Non-pigmented ciliary epithelial cell (primary cell): Measurements from ENCODE around the gene ZNF385C.

Source experiments
- DNase-seq: peaks from one replicate; pipeline ENCODE4 v3.0.0-alpha.2; 2010; ENCODE audit warnings: low read depth

ZNF385C gene

GRCh38 chr17:42107597-42108576, 9.6 kb upstream of the ZNF385C start:
- no peak for DNase-seq

DNA sequence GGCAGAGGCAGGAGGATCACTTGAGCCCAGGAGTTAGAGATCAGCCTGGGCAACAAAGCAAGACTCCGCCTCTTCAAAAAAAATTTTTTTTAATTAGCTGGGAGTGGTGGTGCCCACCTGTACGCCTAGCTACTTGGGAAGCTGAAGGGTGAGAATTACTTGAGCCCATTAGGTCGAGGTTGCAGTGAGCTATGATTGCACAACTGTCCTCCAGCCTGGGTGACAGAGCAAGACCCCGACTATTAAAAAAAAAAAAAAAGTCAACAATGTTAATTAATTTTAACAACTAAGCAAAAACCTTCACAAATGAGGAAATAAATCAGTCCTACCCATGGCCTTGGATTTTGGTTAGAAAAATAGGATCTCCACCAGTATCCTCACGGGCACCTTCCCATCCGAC, 8.9 kb upstream of the ZNF385C start:
- no peak for DNase-seq

GRCh38 chr17:42106009-42106408, 7.7 kb upstream of the ZNF385C start:
- no peak for DNase-seq

- DNase-seq, result no peak
Observed at GRCh38 chr17:42104264-42104663, 6.0 kb upstream of the ZNF385C start.

GRCh38 chr17:42103221-42103954, 5.1 kb upstream of the ZNF385C start:
- DNase-seq, result no peak

GRCh38 chr17:42101513-42102292, 3.4 kb upstream of the ZNF385C start:
- peak; percentile 22 for DNase-seq

DNA sequence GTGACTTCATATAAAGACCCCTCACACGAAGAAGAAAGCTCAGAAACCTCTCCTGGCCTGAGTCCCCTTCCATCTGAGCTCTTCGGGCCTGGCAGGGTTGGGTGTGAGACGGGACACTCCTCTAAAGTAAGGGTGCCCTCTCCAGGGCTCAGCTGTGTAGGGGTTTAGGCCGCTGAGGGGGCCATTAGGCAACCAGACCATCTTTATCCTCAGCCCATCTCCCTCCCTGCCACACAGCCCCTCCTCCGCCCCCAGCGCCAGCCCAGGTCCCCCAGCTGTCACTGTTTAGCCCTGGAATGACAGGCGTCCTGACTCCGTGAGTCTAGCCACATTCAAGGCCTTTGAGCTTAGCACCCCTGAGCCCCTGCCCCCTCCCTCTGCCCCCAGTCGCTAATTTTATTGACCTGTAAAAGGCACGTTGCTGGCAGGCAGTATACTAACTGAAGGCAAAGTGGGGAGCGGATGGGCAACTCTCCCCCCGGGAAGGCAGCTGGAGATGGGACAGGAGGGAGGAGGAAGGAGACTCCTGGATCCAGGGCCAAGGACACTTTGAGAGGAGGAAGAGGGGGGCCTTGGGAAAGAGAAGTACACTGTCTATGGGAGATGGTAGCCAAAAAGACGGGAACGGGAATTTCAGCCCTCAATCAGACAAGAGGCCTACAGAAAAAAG, 592 bp upstream of the ZNF385C start:
- no peak for DNase-seq

DNA sequence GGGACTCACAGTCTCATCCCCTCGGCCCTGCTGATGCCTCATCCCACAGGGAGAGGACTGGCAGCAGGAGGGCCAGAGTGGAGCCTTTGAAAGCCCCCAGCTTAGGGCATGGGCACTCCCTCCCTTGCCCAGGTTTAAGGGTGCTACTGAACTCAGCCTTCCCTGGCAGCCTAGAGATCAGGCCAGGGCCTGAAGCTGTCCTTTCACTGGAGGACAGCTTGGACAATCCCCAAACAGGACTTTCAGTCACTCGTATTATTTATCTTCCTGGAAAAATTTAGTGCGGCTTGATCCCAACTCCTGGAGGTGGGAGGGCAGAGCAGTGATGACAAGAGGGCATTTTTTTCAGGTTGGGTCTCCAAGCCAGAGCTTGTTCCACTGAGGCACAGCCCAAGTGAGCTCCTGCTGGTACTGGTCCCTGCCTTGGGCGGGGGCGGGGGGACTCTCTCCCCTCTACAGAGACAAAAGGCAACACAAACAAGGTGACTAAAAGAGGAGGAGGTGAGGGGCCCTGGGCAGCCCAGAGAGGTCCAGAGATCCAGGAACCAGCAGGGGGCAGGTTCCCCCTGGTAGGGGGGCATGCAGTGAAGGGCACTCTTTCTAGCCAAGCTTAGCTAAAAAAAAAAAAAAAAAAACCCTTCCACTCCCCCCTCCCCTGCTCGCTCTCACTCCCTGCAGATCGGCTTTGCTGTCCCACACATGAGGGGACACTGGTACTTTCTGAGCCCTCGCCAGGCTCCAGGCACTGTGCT, 1.7 kb downstream of the ZNF385C start:
- no peak for DNase-seq

DNA sequence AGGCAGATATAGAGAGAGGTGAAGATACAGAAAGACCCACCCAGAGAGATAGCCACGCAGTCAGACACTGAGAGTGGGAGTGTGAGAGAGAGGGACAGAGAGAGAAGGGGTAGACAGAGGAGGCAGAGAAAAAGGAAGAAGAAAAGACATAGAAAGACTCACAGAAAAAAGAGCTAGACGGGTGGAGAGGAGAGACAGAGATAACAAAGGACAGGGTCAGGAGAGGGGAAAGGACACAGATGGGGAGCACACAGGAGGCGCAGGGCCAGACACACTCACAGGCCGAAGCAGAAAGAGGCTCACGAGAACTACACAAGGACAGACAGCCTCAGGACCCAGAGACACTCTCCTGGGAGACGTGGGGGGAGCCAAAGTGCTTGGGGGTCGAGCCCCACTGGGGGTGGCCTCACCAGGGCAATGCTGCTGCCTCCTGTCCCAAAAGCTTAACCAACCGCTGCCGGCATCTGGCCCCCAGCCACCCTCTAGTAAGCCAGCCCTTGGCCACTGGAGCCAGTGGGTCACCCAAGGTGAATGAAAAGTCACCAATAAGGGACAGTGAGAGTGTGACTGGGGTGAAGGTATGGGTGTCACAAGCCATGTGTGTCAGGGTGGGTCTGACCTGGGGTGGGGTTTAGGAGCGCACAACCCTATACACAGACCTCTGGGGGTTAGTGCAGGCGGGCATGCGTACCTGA, 3.8 kb downstream of the ZNF385C start:
- DNase-seq, result no peak

GRCh38 chr17:42092939-42093338, 5.3 kb downstream of the ZNF385C start:
- DNase-seq, result no peak

DNA sequence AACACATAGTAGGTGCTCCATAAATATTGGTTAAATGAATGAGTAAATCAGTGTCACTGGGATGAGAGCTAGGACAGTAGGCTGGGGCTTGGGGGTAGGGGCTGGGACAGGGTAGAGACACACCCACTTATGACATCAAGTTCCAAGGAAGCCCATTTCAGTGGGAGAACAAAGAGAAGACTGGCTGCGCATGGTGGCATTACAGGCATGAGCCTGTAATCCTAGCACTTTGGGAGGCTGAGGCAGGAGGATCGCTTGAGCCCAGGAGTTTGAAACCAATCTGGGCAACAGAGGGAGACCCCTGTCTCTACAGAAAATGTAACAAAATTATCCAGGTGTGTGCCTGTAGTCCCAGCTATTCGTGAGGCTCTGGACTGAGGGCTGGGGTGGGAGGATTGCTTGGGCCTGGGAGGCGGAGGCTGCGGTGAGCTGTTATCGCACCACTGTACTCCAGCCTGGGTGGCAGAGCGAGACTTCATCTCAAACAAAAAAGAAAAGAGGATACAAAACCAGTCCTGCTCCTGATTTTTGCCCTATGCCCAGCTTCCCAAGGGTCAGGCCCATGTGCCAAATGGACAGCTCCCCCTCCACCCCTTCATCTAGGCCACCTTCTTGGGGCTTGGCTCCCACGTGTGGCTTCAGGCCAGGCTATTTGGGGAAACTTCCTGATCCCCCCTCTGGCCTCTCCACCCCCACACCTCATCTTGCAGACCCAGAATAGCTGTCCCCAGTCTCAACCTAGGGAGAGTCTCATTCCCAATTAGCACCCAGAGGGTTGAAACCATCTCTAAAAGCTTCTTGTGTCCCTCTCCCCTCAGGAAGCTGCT, 7.1 kb downstream of the ZNF385C start:
- DNase-seq, result no peak

GRCh38 chr17:42088736-42089135, 9.5 kb downstream of the ZNF385C start:
- DNase-seq, result no peak

DNA sequence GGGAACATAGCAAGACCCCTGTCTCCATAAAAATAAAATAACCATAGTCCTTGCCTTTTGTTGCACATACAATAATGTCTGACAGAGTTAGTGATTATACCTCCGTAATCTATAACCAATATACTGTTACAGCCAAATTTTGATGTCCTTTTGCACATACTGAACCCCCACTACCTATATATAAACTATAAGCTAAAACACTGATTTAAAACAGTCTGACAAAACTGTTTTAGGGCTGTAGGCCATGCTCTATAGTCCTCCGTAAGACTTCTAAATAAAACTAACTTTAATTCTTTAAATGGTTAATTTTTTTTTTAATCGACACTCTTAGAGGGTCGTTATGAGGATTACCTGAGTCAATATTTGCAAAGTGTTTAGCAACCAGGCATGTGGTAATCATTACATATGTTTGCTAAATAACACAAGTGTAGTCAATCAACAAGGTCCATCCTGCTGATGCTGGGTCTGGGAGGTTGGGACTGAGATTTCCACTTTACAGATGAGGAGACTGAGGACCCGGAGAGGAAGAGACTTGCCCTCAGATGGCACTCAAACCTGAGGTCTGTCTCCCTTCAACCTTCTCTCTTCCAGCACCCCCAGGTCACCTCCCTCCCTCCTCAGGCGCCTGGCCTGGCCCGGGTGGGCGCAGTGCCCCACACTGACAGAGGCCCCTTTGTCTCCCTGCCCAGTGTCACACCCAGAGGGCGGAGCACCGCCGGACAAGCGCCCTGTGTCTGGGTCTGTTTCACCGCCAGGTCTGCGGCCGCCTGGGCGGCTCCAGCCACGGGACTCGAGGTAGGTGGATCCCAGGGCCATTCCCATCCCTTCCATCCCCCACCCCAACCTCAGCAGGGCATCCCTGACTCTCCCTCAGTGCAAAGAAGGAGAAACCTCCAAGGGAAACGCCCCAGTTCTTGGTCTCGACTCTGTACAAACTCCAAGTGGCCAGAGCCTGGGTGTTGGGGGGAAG, 10.3 kb downstream of the ZNF385C start:
- DNase-seq, result no peak

DNA sequence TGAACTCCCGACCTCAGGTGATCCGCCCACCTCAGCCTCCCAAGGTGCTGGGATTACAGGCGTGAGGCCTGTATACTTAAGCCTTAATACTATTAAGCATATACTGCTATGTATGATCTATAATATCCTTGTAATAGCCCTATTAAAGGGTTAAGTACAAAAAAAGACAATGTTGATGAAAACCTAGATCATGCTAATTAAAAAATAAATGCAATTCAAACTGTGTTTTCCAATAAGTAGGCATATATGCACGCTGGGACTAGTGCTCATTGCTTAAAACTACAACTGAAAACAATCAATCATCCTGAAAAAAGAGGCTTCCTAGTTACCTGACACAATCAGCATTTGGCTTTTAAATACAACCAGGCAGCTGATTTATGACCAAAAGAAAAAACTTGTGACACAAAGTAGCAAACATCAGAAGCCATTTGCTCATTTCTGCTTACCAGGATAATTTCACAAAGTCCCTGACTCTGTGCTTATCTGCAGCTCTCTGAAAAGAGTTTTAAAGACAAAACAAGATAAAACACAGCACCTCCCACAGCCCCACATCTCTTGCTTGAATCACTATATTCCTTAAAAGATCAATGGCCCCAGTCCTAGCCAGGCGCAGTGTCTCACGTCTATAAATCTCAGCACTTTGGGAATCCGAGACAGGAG, 11.1 kb downstream of the ZNF385C start:
- DNase-seq, result no peak

DNA sequence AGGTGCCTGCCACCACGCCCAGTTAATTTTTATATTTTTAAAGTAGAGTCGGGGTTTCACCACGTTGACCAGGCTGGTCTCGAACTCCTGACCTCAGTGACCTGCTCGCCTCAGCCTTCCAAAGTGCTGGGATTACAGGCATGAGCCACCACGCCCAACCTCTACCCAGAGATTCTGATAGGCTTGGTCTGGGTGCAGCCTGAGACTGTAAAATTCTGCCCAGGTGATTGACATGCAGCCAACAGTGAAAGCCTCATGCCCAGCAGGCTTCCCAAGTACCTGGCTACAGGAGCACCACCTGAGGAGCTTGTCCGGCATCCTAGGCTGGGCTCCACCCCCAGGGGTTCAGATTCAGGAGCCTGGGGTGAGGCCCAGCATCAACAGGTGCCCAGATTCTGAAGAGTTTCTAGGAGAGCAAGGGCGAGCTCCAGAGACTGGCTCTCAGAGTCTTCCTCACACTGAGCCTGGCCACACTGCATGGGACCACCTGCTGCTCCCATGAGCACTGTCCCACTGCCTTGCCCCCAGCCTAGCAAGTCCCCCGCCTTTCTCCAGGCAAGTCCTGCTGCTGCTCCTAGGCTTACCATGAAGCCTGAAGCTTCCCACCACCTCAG, 16.6 kb downstream of the ZNF385C start:
- DNase-seq, result no peak

GRCh38 chr17:42079541-42079940, 18.7 kb downstream of the ZNF385C start:
- no peak for DNase-seq

GRCh38 chr17:42078396-42079043, 19.8 kb downstream of the ZNF385C start:
- DNase-seq, result no peak
